GM21528 (cell line): Measurements from ENCODE around the gene TCF15.
"Not testable (repeated sequence)": the region's sequence is repeated elsewhere in the genome, so short reads cannot be mapped to it uniquely, and the experiment has no call there.

Source experiments
- ATAC-seq: cut with Tn5 transposase; IDR thresholded peaks from one replicate; pipeline ENCODE4 v1.9.1; 2021; ENCODE audit warnings: mild to moderate bottlenecking, moderate library complexity; ENCODE audit not compliant: unreplicated experiment, low FRiP score

Gene TCF15

DNA sequence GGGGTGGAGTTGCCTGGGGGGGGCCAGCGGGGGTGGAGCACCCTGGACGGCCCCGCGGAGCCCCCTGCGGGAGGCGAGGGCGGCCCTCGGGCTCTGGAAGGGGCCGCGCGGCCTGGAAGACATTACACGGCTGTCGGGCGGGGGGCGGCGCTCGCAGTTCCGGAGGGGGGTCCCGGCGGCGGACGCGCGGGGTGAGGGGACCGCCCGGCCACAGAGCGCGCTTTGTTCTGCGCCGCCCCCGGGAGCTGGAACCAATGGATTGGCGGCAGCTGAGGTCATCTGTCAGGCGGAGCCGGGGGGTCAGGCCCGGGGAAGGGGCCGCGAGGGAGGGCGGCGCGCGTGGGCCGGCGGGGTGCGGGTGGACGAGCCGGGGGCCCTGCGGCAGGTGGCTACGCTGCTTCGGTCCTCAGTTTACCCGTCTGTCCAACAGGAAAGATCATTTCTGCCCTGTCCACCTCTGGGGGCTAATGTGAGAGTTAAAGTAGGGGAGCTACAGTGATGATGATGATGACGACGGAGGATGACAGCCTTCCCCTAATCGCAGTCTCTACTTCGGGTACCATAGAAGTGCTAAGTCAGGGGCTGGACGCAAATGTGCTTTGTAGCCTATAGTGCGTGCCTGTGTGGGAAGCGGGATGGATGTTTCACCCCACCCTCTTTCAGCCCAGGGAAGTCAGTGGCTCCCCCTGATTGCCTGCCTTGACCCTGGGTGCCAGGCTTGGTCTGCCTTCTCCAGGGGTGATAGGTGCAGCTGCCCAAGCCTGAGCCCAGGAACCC, 32.5 kb upstream of the TCF15 start:
- ATAC-seq, result no peak

DNA sequence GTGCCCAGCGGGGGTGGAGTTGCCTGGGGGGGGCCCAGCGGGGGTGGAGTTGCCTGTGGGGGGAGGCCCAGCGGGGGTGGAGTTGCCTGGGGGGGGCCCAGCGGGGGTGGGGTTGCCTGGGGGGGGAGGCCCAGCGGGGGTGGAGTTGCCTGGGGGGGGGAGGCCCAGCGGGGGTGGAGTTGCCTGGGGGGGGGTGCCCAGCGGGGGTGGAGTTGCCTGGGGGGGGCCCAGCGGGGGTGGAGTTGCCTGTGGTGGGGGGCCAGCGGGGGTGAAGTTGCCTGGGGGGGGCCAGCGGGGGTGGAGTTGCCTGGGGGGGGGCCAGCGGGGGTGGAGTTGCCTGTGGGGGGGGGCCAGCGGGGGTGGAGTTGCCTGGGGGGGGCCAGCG, 31.9 kb upstream of the TCF15 start:
- ATAC-seq, result not testable (repeated sequence)

DNA sequence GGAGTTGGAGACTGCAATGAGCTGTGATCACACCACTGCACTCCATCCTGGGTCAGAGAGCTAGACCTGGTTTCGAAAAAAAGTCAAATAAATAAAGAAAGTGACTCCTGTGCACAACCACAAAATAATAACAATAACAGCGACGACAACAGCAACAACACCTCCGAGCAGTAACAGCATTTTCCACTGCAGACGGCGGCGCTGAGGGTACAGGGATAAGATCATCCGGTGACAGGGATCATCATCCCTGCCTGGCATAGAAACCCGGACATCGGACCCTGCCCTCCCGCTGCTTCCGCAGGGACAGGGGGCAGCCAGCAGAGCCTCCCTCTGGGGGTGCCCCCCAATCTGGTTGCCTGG, 31.4 kb upstream of the TCF15 start:
- ATAC-seq, result no peak

DNA sequence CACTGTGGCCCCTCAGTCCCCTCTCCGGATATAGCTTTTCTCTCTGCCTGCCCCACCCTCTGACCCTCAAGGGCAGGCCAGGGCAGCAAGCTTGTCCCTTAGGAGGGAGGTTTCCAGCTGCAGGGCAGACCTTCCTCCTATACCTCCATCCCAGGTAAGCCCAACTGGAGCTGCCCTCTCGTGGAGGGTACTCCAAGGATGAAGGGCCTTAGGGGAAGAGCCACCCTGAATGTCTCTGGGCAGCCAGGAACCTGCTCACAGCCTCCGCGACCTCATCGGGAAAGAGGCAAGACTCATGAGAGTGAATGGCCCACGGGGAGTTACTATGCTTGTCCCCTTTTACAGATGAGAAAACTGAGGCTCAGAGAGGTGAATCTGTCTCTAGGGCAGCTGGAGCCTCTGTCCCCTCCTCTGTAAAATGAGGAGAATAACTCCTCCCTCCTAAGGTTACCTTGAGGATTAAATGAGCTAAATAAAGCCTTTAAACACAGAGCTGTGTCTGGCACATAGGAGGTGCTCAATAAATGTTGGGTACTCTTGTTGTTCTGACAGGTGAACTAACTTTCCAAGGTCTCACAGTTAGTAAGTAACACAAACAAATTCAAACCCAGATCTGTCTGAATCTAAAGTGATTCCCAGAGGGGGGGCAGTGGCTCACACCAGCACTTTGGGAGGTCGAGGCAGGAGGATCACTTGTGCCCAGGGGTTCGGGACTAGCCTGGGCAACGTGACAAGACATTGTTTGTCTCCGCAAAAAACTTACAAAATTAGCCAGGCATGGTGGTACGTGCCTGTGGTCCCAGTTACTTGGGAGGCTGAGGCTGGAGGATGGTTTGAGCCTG, 30.8 kb upstream of the TCF15 start:
- no peak for ATAC-seq

DNA sequence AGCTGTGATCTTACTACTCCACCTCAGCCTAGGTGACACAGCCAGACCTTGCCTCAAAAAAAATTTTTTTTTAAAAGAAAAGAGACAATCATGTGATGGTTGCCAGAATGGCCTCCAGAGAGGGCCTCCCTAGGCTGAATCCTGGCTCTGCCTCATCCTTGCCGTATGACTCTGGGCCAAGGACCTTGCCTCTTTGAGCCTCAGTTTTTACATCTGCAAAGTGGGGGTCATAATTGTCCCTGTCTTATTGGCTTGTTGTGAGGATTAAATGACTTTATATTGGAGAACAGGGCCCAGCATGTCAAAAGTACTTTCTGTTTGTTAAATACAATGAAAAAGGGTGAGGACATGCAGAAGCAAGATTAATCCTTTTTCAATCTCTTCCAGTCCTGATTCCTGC, 28.5 kb upstream of the TCF15 start:
- ATAC-seq, result no peak

DNA sequence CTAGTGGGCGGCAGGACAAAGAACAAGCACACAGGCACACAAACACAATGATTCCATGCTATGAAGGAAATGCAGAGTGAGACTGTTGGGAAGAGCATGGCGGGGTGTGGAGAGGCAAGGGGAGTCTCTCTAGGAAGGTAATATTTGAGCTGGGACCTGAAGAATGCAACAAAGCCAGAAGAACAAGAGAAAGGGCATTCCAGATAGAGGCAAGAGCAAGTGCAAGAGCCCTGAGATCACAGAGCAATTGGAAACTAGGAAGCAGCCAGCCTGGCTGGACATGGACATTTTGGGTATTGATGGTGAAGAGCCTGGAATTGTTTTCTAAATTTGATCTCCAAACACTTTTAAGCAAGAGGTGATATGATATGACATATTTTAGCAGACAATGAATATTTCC, 27.4 kb upstream of the TCF15 start:
- ATAC-seq, result no peak

DNA sequence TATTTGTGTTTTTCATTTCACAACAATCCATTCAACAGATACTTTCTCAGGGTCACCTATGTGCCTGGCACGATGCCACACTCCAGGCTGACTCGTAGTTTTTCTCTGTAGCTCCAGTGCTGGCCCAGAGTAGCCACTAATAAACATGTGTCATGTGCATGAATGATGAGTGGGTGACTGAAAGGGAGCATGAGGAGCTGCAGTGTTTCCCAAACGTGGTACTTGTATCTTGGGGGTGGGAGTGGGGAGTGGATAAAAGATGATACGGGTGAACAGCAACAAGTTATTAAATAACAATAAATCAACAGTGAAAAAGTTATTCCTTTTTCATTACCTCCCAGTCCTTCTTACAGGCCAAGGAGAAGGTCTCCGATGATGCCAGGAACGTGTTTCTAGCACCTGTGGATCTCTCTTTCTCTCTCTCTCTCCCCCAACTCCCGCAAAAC, 25.8 kb upstream of the TCF15 start:
- no peak for ATAC-seq

DNA sequence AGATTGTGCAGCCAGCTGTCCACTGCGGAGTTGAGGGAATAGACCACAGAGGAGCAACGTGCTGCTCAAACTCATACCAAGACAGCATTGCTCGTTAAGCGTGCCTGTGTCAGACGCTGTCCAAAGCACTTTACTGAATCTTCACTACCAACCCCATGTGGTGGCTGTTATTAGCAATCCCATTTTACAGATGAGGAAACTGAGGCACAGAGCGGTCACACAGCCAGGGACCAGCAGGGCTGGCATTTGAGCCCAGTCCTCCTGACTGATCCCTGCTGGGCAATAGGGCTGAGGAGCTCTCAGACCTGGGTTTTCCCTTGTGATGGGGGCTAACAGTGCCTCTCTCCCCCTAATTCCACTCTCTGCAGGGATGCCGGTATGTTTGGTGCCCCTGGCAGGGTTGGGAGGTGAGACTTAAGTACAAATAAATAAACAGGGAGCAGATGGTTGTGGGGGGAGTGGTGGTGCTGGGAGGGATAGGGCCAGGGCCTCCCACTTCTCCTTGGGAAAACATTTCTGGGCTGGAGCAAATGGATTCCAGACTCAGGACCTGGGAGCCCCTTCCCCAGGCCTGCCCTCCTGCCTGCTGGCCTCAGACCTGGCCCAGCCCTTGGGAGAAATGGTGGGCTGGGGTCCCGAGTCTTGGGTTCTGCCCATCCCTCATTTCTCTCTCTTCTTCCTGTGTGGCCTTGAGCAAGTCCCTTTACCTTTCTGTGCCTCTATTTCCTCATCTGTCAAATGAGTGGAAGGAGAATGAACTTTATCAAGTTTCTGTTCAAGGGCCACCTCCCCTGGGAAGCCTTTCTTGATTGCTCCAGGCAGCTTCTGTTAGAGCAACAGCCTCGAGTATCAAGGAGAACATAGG, 25.2 kb upstream of the TCF15 start:
- no peak for ATAC-seq

DNA sequence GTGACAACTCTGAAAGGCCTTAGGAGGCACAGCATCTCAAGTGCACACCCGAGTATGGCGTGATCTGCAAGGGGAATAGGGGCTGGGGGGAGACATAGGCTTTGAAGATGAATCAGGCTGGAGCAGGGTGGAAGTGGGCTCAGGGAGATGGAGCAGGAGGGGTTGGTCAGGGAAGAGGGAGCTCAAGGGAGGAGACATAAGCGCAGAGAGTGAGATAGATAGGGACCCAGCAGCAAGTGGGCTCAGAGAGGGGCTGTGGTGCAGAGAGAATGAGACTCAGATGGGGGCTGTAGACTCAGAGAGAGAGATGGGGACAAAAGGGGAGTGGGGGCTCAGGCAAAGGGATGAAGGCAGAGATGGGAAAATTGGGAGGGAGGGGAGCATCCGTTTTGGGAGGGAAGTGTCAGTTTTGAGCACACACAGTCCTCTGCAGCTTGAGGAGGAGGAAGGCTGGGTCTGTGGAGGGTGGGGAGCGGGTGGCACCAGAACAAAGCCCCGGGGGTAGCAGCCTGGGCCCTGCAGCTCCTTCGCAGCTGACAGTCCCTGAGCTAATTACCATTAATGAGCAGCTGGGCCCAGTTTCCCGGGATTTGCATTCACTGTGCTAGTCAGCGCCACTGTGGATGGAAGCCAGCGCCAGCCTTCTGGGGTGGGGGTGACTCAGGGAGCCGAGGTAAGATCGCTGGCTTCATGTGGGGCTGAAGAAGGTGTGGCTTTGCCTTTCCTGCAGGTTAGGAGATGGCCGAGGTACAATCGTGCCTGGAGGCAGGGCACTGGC, 24.2 kb upstream of the TCF15 start:
- no peak for ATAC-seq

DNA sequence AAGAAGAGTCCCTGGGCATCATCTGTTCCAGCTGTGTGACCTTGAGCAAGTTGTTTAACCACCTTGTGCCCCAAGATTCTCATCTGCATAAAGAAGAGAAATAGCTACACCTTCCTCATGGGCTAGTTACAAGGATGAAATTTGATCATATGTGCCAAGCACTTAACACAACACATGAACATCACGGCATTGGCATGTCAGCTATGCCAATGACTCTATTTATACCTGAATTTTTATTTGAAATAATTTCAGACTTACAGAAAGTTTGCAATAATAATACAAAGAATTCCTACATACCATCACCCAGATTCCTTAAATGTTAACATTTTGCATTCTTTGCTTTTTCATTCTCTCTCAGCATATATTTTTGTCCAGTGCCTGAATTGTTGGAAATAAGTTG, 21.0 kb upstream of the TCF15 start:
- ATAC-seq, result no peak

DNA sequence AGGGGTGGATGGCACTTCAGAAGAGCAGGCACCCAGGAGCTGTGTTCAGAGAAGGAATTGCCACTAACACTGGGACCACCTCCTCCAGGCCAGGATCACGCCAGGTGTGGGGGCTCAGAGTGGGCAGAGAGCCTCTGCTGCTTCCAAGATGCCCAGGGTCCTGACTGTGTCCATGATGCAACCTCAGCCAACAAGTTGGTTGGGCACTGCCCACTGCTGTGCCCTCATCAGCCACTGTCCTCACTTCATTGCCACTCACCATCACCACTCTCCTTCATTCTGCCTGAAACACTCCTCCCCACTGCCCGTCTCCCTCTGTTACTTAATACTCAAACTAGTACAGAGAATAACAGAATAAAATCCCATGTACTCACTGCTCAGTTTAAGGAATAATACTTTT, 16.5 kb upstream of the TCF15 start:
- no peak for ATAC-seq

DNA sequence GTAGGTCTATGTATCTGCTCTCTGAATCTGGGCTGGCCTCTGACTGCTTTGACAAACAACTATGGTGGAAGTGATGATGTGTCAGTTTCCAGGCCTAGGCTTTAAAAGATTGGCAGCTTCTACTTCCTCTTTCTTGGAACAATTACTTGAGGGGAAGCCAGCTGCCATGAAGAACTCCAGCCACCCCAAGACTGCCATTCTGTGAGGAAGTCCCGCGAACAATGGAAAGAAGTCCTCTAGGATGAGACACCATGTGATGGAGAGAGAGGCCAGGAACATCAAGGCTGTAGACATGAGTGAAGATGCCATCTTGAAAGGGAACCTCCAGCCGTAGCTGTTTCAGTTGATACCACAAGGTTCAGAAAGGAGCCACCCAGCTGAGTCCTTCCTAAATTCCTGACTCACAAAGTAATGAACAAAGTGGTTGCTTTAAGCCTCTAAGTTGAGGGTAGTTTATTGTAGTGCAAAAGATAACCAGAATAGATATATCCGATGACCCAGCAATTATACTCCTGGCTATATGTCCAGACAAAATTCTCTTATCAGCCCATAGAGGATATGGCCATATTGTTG, 15.3 kb upstream of the TCF15 start:
- ATAC-seq, result no peak

DNA sequence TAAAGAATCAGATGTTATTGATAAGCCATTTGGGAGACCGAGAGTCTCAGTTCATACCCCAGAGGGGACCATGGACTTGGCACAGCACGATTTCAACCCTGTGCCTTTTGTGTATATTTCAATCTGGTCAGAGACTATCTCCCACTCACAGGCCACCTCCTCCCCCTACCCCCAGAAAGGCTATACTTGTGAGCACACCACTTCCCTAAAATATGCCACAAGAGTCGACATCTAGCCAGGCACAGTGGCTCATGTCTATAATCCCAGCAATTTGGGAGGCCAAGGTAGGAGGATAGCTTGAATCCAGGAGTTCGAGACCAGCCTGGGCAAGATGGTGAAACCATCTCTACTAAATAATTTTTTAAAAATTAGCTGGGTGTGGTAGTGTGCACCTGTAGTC, 13.6 kb upstream of the TCF15 start:
- ATAC-seq, result no peak

DNA sequence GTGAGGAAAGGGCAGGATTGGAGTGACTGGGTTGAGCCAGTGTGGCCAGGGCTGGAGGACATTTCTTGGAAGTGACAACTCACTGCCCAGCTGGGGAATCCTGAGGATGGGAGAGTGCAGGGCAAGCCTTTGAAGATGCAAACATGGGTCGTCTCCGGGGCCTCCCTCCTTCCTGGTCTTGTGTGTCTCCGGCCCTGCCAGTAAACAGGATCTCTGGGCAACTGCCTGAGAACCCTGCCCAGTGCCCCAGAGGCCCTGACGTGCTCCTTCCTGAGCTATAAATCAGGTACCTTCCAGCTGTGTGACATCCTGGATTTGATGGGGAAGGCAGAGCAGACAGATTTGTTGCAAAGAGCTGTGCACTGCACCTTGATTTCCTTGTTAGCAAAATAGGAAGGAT, 12.9 kb upstream of the TCF15 start:
- ATAC-seq, result no peak

DNA sequence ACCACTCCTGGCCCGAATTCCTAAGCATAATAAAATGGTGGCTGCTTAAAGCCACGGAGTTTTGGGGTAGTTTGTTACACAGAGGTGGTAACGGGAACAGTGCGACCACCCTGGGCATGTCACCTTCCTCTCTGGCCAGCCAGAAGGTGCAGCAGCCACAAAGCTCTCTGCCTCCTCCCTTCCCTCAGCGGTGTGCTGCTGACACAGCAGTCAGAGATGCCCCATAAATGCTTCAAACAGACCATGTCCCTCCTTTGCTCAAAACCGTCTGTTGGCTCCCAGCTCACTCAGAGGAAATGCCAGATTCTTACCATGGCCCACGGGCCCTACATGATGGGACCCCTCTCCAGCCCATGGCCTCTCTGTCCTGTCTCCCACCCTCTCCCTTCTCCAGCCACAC, 12.1 kb upstream of the TCF15 start:
- no peak for ATAC-seq

DNA sequence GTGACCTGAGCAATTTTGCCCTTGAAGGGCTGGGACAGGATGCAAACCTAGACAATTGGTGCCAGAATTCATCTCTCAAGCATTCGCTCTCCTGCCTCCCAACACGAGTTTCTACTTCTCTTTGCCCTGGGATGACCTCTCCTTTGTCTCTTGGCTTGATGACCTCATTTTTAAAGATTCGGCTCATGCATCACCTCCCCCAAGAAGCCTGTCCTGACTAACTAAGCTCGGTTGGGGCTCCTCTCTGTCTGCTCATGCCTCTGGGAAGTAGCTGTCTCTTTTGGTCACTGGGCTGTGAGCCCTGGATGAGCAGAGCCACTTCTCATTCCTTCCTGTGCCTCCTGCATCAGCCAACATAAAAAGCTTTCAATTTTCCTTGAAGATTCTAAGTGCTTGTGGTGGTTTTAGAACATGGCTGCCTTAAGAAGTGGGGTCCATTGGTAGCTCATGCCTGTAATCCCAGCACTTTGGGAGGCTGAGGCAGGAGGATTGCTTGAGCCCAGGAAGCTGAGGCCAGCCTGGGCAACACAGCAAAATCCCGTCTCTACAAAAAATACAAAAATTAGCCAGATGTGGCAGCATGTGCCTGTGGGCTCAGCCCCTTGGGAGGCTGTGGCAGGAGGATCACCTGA, 11.1 kb upstream of the TCF15 start:
- ATAC-seq, result no peak

DNA sequence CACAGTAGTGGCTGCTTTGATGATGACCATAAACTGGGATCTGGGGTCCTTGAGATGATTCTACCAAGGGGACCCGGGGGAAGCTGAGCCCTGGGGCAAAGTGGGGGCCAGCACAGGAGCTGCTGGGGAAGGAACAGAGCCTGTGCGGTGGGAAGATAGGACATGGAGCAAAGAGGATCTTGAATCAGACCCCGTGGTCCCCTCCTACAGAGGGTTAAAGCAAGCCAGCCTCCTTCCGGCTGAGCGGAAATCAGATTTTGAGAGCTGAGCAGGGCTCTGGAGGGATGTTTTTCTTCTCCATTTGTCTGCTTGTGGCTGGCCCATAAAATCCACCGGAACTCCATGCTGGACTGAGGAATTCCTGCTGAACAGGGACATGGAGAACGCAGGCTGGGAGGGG, 10.1 kb upstream of the TCF15 start:
- ATAC-seq, result no peak

DNA sequence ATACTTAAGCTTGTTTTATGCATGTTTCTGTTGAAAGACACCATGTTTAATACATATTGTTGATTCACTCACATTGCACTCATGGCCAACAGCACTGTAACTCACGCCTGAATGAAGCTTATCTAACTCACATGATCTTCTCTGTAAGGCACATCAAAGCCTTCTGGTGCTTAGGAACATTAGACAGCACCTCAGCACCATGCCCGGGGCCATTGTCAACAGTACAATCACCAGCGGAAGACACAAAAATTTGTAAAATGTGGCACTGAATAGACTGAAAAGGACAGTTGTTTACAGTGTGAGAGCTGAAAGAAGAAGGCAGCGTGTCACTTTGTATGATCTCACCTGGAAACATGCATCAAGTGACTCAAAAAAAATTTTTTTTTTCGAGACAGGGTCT, 8.9 kb upstream of the TCF15 start:
- ATAC-seq, result no peak

DNA sequence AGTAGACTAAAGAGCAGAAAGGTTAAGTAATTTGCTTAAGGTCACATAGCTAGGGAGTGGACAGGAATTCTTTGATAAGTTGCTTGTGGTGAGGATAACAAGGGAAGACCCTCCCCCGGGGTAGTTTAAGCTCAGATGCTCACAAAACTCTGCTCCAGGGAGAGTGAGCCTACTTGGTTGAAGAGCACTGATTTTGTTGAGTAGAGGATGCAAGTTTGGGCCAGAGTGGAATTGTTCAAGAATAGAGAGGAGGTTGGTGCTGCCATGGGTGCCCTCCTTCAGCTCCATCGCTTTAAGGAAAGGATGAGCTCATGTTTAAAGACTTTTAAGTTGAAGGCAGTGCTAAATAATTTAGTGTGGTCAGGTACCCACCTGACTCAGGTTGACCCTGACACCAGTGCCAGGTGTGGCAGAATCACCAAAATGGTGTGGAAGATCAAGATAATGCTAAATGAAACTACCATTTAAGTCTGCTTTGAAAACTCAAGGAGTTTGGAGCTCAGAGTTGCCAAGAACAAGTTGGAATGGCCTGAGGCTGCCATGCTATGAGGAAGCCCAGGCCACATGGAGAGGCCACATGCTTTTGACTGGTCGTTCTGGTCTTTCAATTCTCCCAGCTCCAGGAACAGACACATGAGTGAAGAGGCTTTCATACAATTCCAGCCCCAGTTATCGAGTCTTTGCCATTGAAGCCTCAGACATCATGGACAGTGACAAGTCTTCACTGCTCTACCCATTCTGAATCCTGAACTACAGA, 8.0 kb upstream of the TCF15 start:
- ATAC-seq, result no peak
